GM19193 (cell line): ENCODE measurements around the gene ANK3.

ENCODE experiments used
- POLR2A ChIP-seq: IDR thresholded peaks from 4 replicates; pipeline ENCODE4 v1.6.1; 2011; ENCODE audit not compliant: insufficient read depth, insufficient read length; ENCODE audit errors: extremely low read depth

The ANK3 gene

GRCh38 chr10:60023155-60023877 is 366.4 kb downstream of the ANK3 start:
- TF ChIP-seq POLR2A = no peak

- no peak for TF ChIP-seq POLR2A
Measured at GRCh38 chr10:60021361-60021760, 368.3 kb downstream of the ANK3 start.

DNA sequence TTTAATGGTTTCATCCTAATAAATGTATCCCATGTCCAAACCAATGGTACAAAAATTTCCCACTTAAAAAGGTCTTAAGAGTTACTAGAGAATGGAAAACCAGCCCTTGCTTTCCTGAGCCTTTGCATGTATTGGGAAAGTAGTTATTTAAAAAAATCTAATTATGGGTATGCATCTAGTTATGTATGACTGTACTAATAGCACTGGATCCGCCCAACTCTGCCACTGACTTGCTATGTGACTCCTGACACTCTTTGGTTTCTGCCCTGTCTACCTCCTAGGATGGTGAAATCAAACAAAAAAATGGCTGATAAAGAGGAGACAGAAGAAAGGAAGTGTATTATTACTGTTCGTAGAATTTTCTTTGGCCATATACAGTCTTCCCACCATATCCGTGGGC is 372.9 kb downstream of the ANK3 start:
- TF ChIP-seq POLR2A = no peak

GRCh38 chr10:60009710-60010383 is 379.8 kb downstream of the ANK3 start:
- TF ChIP-seq POLR2A = no peak

DNA sequence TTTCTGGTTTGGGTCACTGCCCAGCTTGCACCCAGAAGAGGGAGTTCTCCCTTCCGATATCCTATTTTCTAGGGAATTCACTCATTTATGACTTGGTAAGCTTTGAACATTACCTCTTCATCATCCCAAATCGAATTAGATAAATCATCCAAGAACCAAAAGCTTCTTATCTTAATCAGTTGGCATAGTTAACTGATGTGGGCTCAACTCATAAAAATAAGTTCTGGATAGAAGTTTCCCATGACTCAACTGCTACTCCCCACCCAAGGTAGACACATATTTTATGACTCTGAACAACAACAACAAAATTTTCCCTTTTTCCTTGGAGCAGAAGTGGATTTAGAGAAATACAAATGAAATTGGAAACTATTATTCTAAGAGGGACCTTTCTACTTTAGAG is 380.4 kb downstream of the ANK3 start:
- no peak for TF ChIP-seq POLR2A

DNA sequence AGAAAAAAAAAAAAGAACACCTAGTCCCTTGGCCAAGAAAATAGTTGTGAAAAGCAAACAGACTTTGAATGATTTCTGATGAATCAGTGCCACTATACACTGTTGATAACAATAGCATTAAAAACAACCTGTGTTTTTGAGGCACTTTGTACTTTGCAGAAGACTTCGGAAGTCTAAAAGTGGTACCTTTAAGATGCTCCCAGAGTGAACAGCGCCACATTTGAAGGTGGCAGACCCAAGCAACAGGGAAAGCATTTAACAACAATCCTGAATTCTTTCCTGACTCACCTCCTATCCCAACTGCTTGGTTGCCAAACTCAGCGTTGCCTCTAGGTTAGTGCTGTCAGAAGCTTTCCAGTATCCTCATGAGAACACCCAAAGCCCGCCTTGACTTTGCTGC is 380.9 kb downstream of the ANK3 start:
- TF ChIP-seq POLR2A = no peak

GRCh38 chr10:60006062-60006461 is 383.6 kb downstream of the ANK3 start:
- no peak for TF ChIP-seq POLR2A

- TF ChIP-seq POLR2A = no peak
Measured at GRCh38 chr10:60003651-60004523, 385.8 kb downstream of the ANK3 start.

DNA sequence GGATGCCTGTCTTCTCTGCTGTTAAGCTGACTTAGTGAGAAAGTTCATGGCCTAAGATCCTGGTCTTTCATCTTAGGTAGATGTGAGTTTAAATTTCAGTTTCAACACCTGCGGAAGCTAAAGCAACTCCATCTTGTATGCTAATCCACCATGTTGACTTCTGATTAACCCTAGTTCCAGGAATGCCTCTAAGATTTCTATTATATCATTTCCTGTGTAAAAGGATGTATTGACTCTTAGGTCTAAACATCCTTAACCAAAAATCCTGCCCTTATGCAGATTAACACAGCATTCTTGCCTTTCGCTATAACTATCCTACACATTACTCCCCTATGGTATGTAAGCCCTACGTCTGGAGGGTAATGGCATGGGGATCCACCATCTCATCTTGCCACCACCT is 388.9 kb downstream of the ANK3 start:
- no peak for TF ChIP-seq POLR2A

DNA sequence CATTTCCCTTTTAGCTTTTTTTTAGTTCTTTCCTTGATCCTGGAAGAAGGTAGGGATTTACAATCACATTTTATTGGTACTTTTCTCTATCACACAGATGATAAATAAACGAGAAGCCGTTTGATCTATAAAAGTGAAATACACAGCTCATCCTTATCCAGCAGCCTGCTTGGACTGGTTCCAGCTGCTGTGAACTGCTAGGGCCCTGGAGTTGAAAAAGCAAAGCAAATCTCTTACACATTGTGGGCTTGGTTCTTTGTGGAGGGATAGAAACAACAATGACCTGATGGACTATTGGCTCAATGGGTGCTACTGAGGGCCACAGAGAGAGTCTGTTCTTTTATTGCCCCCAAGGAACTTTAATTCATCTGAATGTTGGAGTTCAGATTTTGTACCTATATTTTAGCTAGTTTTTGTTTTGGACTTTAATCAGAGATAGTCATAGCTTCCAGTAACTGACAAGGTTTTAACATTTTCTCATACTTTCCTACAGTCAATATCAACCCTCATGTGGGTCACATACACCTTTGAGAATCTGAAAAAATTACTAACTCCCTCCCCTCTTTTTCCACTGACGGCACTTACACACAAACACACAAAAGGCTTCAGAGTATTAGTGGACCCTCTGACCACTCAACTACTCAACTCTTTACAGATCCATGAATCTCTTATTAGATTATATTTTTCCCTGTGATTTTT is 391.7 kb downstream of the ANK3 start:
- TF ChIP-seq POLR2A = no peak

- no peak for TF ChIP-seq POLR2A
Measured at GRCh38 chr10:59995862-59996261, 393.8 kb downstream of the ANK3 start.

- TF ChIP-seq POLR2A = no peak
Measured at GRCh38 chr10:59993931-59994330, 395.7 kb downstream of the ANK3 start.

DNA sequence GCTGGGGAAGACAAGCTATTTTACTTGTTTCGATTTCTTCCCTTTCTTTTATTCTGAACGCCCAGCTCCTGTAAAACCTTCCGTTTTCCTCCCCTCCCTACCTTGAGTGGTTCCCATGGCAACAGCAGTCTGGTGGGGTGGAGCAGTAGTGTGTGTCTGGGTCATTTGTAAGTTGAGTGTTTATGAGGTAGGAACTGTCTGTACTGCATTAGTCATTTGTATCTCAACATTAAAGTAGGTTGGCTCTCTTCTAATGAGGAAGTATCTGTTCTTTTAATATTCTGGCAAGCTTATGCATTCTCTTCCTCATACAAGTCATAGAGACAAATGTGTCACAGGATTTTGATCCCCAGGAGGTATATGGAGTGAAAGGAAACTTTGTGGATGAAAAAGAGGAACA is 398.0 kb downstream of the ANK3 start:
- no peak for TF ChIP-seq POLR2A

GRCh38 chr10:59991117-59991516 is 398.6 kb downstream of the ANK3 start:
- no peak for TF ChIP-seq POLR2A

DNA sequence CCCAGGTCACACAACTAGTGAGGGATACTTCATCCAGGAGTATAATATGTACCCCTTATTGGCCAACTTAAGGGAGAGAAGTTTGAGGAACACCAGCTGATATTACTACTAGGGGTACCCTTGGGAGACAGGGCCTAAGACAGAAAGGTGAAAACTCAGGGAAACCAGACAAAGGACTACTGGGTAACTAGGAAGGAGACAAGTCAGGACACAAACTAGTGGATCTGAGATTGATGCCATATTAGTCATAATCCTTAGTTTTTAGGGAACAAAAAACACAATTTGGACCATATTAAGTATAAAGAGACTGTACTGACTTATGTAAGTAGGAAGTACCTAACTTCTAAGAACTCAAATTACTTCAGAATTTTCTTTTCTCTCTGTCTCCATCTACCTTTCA is 404.0 kb downstream of the ANK3 start:
- TF ChIP-seq POLR2A = no peak
